ENCODE data around the gene OR11H7.

DNA sequence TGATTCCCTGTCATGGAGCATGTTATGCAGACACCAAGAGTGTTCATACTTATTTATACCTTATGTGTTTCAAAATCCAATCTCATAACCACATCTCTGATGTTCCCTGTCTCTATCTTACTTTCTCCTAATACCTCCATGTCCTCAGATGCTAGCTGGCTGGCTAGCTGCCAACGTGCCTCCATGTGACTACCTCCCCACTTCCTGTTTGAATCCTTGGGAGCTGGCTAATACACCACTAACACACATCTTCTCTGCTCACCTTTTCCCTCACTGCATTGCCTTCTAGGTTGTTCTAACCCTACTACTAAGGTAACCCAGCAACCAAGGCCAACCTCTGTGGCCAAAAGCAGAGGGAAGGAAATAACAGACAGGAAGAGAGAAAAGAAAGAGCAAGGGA is 49.6 kb downstream of the OR11H7 start:
- TF ChIP-seq, protein P1, sequence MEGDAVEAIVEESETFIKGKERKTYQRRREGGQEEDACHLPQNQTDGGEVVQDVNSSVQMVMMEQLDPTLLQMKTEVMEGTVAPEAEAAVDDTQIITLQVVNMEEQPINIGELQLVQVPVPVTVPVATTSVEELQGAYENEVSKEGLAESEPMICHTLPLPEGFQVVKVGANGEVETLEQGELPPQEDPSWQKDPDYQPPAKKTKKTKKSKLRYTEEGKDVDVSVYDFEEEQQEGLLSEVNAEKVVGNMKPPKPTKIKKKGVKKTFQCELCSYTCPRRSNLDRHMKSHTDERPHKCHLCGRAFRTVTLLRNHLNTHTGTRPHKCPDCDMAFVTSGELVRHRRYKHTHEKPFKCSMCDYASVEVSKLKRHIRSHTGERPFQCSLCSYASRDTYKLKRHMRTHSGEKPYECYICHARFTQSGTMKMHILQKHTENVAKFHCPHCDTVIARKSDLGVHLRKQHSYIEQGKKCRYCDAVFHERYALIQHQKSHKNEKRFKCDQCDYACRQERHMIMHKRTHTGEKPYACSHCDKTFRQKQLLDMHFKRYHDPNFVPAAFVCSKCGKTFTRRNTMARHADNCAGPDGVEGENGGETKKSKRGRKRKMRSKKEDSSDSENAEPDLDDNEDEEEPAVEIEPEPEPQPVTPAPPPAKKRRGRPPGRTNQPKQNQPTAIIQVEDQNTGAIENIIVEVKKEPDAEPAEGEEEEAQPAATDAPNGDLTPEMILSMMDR (conservative IDR thresholded peaks at IDR 0.05; ENCODE audit: low read depth, low read length), result no peak
- no peak for TF ChIP-seq EZH2 (IDR thresholded peaks at IDR 0.05; ENCODE audit: borderline replicate concordance, low read depth, low read length, poor library complexity, severe bottlenecking)

Measured in A673 (cell line).